ENCODE data around the gene PDHB. TPM values are rescaled to one million over a fixed set of nuclear protein-coding genes. Genes with fewer than 3 reads are reported as not detected.
"Not testable (repeated sequence)": the region's sequence is repeated elsewhere in the genome, so short reads cannot be mapped to it uniquely, and the experiment has no call there.

PDHB gene
- polyA plus RNA-seq, 1 donor from 2014 or later = 85.8 TPM

GRCh38 chr3:58463181-58463941 is 29.7 kb upstream of the PDHB start:
- Mint-ChIP-seq H3K4me3 (peak overlapping the region in 1 of 4 donors; percentile 79), H3K27ac (peak overlapping the region in 2 of 3 donors; percentile 46 to 57), H3K4me1 (peaks cover 5 to 7% (median 6%) of the 10 kb centered on the region in 3 donors), H3K36me3 (no peaks in the 10 kb centered on the region), H3K9me3 (peaks cover 0 to 4% (median 0%) of the 10 kb centered on the region in 3 donors), H3K27me3 (no peaks in the 10 kb centered on the region)

- Mint-ChIP-seq H3K36me3 (no peaks in the 10 kb centered on the region), H3K9me3 (peaks cover 0 to 4% (median 0%) of the 10 kb centered on the region in 3 donors), H3K4me1 (peaks cover 5 to 7% (median 6%) of the 10 kb centered on the region in 3 donors), H3K27ac (peak overlapping the region in 1 of 3 donors; percentile 57), H3K27me3 (no peaks in the 10 kb centered on the region), H3K4me3 (no peak overlapping the region)
These were observed 29.2 kb upstream of the PDHB start for GRCh38 chr3:58462829-58463180.

GRCh38 chr3:58459160-58459559 is 25.5 kb upstream of the PDHB start:
- Mint-ChIP-seq H3K4me3 (no peak overlapping the region), H3K36me3 (peaks cover 8% of the 10 kb centered on the region), H3K27ac (no peak overlapping the region), H3K27me3 (no peaks in the 10 kb centered on the region), H3K9me3 (peaks cover 2 to 19% (median 17%) of the 10 kb centered on the region in 3 donors), H3K4me1 (peaks cover 5 to 6% (median 5%) of the 10 kb centered on the region in 3 donors)

DNA sequence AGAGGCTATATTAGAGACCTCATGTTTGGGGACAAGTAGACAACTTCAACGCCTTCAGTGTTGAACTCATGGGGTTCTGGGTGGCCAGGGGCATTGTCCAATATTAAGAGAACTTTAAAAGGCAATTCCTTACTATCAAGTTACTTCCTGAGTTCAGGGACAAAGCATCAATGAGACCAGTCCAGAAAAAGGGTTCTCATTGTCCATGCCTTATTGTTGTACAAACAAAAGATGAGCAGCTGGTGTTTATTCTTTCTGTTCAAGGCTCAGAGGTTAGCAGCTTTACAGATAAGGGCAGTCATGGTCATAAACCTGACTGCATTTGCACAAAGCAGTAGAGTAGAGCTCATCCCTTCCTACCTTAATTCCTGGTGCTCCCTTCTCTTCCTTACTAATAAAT is 18.5 kb upstream of the PDHB start:
- Mint-ChIP-seq H3K36me3 (peaks cover 12% of the 10 kb centered on the region), H3K4me1 (no peaks in the 10 kb centered on the region), H3K4me3 (no peak overlapping the region), H3K27me3 (no peaks in the 10 kb centered on the region), H3K9me3 (peaks cover 2 to 30% (median 17%) of the 10 kb centered on the region in 3 donors), H3K27ac (no peak overlapping the region)

- peak overlapping the region in 1 of 4 donors; percentile 47 for H3K4me3 Mint-ChIP-seq
- H3K27me3 Mint-ChIP-seq = no peaks in the 10 kb centered on the region
- H3K36me3 Mint-ChIP-seq = peaks cover 3% of the 10 kb centered on the region
- H3K4me1 Mint-ChIP-seq = peaks cover 0 to 3% (median 0%) of the 10 kb centered on the region in 3 donors
- H3K27ac Mint-ChIP-seq = no peak overlapping the region
- no peaks in the 10 kb centered on the region for H3K9me3 Mint-ChIP-seq
These were observed 8.2 kb upstream of the PDHB start for GRCh38 chr3:58441514-58442450.

GRCh38 chr3:58440996-58441355 is 7.3 kb upstream of the PDHB start:
- not testable (repeated sequence) for H3K36me3 Mint-ChIP-seq, H3K4me1 Mint-ChIP-seq, H3K27me3 Mint-ChIP-seq, H3K9me3 Mint-ChIP-seq, H3K27ac Mint-ChIP-seq
- peak overlapping the region in 1 of 4 donors; percentile 21 for H3K4me3 Mint-ChIP-seq

DNA sequence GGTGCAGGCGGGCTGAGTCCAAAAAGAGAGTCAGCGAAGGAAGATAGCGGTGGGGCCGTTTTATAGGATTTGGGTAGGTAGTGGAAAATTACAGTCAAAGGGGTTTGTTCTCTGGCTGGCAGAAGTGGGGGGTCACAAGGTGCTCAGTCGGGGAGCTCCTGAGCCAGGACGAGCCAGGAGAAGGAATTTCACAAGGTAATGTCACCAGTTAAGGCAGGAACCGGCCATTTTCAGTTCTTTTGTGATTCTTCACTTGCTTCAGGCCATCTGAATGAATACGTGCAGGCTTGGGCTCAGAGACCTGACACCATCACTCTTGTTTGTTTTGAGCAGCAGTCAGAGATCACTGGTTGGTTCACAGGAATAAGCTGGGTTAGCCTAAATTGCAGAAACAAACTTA is 3.6 kb upstream of the PDHB start:
- Mint-ChIP-seq H3K4me3 (peak overlapping the region in 1 of 4 donors; percentile 85), H3K4me1 (peaks cover 13 to 14% (median 13%) of the 10 kb centered on the region in 3 donors), H3K27ac (peak overlapping the region in 1 of 3 donors; percentile 11)
- H3K9me3 Mint-ChIP-seq, H3K36me3 Mint-ChIP-seq, H3K27me3 Mint-ChIP-seq: not testable (repeated sequence)

DNA sequence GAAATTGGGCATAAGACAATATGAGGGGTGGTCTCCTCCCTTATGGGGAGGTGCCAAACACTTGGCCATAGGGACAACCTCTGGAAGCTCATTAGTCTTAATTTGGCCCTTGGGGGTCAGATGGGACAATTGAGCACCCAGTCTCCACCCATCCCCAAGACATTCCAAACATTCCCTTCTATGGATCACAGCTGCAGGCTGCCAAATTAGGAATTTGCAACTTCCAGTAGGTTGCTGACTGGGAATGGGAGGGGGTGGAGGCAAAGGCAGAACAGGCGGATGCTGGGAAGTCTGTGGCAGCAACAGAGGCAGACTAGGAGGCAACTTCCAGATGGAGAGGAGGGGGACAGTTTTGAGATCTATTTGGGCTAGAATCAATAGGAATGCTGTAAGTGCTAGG is 1.4 kb upstream of the PDHB start:
- no peaks in the 10 kb centered on the region for H3K36me3 Mint-ChIP-seq
- no peaks in the 10 kb centered on the region for H3K27me3 Mint-ChIP-seq
- peak overlapping the region in 2 of 3 donors; percentile 83 to 89 for H3K27ac Mint-ChIP-seq
- peaks cover 20% of the 10 kb centered on the region in 3 donors for H3K4me1 Mint-ChIP-seq
- peak overlapping the region; percentile 21 to 85 (median 46) for H3K4me3 Mint-ChIP-seq
- no peaks in the 10 kb centered on the region for H3K9me3 Mint-ChIP-seq

- no peaks in the 10 kb centered on the region for H3K27me3 Mint-ChIP-seq
- H3K27ac Mint-ChIP-seq = peak overlapping the region; percentile 83 to 89 (median 88)
- no peaks in the 10 kb centered on the region for H3K9me3 Mint-ChIP-seq
- H3K36me3 Mint-ChIP-seq = no peaks in the 10 kb centered on the region
- peaks cover 20% of the 10 kb centered on the region in 3 donors for H3K4me1 Mint-ChIP-seq
- peak overlapping the region; percentile 21 to 85 (median 46) for H3K4me3 Mint-ChIP-seq
These were observed 879 bp upstream of the PDHB start for GRCh38 chr3:58434511-58434910.

DNA sequence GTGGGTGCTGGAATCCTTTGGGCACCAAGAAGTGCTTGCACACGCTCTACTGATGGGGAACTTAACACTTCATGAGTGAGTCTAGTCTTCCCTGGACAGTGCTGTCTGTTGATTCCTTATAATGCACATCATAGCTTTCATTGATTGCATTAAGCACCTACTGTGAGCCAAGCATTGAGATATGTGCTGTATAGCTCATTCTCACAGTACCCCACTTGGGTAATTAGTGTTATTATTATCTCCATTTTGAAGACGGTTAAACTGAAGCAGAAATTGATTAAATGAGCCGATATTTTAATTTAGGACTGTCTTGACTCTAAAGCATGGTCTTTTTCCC is 504 bp upstream of the PDHB start:
- H3K27ac Mint-ChIP-seq = peak overlapping the region; percentile 83 to 89 (median 88)
- H3K4me3 Mint-ChIP-seq = peak overlapping the region; percentile 85 to 98 (median 96)
- no peaks in the 10 kb centered on the region for H3K36me3 Mint-ChIP-seq
- H3K9me3 Mint-ChIP-seq = no peaks in the 10 kb centered on the region
- no peaks in the 10 kb centered on the region for H3K27me3 Mint-ChIP-seq
- H3K4me1 Mint-ChIP-seq = peaks cover 20% of the 10 kb centered on the region in 3 donors

DNA sequence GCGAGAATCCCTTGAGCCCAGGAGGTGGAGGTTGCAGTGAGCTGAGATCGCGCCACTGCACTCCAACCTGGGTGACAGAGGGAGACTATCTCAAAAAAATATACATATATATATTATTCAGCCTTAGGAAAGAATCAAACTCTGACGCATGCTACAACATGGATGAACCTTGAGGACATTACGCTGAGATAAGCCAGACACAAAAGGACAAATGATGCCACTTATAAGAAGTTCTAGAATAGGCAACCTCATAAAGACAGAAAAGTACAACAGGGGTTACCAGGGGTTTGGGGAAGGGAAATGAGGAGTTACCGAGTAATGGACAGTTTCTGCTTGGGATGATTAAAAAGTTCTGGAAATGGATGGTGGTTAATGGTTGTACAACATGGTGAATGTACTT is 727 bp downstream of the PDHB start:
- H3K9me3 Mint-ChIP-seq = no peaks in the 10 kb centered on the region

DNA sequence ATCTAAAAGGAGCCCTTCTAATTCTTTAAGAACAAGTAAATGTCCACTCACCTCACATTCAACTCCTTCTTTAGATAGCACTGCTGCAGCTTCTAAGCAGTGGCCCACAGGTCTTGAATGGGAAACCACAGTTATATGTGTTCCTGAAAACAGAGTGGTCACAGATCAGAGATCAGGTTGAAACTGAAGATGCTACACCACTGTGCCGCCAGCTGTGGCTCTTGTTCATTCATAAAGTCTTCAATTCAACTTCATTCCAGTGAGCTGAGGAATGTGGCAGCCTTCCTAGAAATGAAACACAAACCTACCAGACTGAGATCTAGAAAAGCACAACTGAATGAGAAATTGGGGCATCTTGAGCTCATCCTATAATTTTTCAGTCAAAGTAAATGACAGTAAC is 4.0 kb downstream of the PDHB start:
- Mint-ChIP-seq H3K36me3 (peaks cover 2% of the 10 kb centered on the region), H3K4me3 (peak overlapping the region in 1 of 4 donors; percentile 29), H3K27me3 (no peaks in the 10 kb centered on the region), H3K9me3 (no peaks in the 10 kb centered on the region), H3K4me1 (peaks cover 16 to 20% (median 19%) of the 10 kb centered on the region in 3 donors), H3K27ac (no peak overlapping the region)

More for the DNA sequence above, 727 bp downstream of the PDHB start:
- peak overlapping the region; percentile 83 to 98 (median 97) for H3K27ac Mint-ChIP-seq
- H3K27me3 Mint-ChIP-seq = no peaks in the 10 kb centered on the region
- H3K36me3 Mint-ChIP-seq = no peaks in the 10 kb centered on the region
- H3K4me3 Mint-ChIP-seq = peak overlapping the region; percentile 85 to 98 (median 96)
- H3K4me1 Mint-ChIP-seq = peaks cover 20% of the 10 kb centered on the region in 3 donors

DNA sequence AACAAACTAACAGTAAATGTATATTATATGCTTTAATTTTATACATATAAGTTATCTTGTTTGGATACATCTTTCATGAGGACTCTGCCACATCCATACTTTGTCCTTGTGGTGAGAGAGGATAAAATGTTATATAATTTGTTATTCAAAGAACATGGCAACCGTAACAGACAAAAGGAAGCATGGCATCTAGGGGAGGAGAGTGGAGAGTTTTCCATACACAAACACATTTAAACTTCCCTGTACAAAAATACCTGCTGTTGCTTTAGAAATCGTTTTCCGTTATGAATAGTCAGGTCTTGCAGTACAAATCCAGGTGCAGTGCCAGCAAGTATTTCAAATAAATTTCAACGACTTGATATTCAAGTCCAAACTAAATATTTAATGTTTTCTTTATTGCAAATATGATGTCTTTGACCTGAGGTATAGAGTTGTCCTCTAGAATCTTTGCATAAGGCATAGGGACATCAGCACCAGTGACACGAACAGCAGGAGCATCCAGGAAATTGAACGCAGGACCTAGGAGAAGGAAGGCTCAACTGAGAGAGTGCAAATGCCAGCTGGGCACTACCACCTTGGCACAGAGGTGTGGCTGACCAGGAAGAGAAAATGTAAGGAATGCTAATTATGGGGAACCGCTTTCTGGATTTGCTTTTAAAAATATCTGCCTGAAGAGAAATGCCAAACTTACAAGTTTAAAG is 5.8 kb downstream of the PDHB start:
- peaks cover 2% of the 10 kb centered on the region for H3K36me3 Mint-ChIP-seq
- H3K9me3 Mint-ChIP-seq = no peaks in the 10 kb centered on the region
- H3K27ac Mint-ChIP-seq = peak overlapping the region in 2 of 3 donors; percentile 19 to 46
- no peaks in the 10 kb centered on the region for H3K27me3 Mint-ChIP-seq
- peaks cover 7 to 12% (median 9%) of the 10 kb centered on the region in 3 donors for H3K4me1 Mint-ChIP-seq
- H3K4me3 Mint-ChIP-seq = peak overlapping the region in 1 of 4 donors; percentile 0

- Mint-ChIP-seq H3K9me3 (no peaks in the 10 kb centered on the region), H3K4me1 (peaks cover 8 to 9% (median 9%) of the 10 kb centered on the region in 3 donors), H3K36me3 (peaks cover 2% of the 10 kb centered on the region), H3K4me3 (no peak overlapping the region), H3K27ac (peak overlapping the region in 1 of 3 donors; percentile 35), H3K27me3 (no peaks in the 10 kb centered on the region)
These were observed 7.8 kb downstream of the PDHB start for GRCh38 chr3:58425782-58426181.

DNA sequence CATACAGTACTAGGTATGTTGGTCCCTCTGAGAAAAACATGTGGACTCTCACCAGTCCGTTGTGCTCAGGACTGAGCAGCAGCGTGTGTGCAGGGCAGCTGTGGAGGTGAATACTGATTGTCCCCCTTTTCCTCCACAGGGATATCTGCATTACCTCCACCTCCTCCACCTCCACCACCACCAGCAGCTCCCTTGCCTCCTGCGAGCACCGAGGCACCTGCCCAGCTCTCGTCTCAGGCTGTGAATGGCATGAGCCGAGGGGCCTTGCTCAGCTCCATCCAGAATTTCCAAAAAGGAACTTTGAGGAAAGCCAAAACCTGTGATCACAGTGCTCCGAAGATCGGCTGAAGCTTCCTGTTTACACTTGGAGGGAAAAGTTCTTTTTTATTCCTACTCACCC is 9.0 kb downstream of the PDHB start:
- Mint-ChIP-seq H3K4me3 (no peak overlapping the region), H3K27ac (peak overlapping the region in 1 of 3 donors; percentile 10), H3K4me1 (peaks cover 19 to 20% (median 19%) of the 10 kb centered on the region in 3 donors), H3K9me3 (no peaks in the 10 kb centered on the region), H3K36me3 (peaks cover 2% of the 10 kb centered on the region), H3K27me3 (no peaks in the 10 kb centered on the region)
